ENCODE data around the gene PLD1.

PLD1 gene

GRCh38 chr3:171790898-171791691 is 19.2 kb downstream of the PLD1 start:
- DNase-seq, result no peak

- DNase-seq, result no peak
These were observed 19.7 kb downstream of the PLD1 start for GRCh38 chr3:171790574-171790897.

- DNase-seq, result no peak
These were observed 20.4 kb downstream of the PLD1 start for GRCh38 chr3:171789759-171790505.

DNA sequence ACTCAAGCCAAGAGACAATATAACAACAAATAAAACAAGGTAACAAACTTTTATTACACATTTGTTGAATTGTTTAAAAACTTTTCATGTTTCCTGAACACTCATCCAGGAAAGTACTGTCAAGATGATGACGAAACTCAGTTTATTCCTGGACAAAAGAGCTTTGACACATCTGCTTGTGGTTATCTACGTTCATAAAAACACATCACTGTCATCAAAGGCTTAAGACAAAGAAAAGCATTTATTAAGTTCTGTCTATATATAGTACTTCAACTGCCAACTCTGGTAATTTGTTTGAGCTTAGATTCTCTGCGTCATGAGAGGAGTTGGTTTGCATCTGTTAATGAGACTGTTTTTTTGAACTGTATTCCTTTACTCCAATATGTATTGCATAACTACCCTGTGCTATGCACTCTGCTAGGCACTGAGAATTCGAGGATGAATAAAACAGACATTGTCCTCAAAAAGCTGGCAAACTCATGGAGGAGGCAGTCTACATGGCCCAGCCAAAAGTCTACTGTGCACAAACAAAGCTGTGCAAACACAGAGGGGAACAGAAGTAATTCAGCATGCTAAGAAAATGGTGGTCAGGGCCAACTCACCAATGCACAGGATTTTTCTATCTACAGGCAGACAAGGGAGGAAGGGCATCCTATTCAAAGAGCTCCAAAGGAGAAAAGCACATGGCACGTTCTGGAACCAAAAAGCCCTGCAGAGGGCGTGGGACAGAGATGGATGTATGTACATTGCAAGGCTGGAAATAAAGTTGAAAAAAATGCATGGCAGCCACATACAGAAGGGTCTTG is 21.5 kb downstream of the PLD1 start:
- no peak for DNase-seq

DNA sequence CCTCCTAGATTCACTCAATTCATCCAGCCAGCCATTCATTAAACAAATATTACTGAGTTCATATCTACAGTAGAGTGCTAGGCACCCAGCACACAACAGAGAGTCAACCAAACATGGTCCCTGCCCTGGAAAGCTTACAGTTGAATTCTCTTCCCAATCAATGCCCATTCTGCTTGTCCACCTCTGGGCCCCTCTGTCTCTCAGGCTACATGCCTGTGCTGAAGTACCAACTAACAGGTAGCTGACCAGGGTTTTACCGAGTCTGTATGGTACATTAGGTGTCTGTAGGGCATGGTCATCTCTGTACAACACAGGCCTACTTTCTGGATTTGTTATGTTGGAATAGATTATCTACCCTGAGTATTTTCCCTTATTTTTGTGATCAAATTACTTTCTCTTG is 23.3 kb downstream of the PLD1 start:
- DNase-seq, result no peak

GRCh38 chr3:171784937-171785336 is 25.3 kb downstream of the PLD1 start:
- no peak for DNase-seq

DNA sequence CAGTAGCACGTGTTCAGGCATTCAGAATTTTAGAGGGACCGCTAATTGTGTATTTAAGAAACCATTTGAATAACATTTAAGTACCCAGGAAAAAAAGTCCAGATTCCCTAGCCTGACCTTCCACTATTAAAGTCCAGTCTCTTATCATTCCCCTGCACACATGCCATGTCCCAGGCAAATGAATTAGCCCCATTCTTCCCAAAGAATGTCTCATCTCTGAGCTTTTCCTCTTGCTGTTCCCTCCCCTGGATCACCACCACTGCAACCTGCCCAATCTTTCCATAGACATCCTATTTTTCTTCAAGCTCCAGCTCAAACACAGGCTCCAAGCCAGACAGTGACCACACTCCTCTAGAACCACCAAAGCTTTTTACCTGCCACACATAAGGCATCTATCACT is 25.9 kb downstream of the PLD1 start:
- no peak for DNase-seq

GRCh38 chr3:171783626-171784025 is 26.7 kb downstream of the PLD1 start:
- DNase-seq, result no peak

DNA sequence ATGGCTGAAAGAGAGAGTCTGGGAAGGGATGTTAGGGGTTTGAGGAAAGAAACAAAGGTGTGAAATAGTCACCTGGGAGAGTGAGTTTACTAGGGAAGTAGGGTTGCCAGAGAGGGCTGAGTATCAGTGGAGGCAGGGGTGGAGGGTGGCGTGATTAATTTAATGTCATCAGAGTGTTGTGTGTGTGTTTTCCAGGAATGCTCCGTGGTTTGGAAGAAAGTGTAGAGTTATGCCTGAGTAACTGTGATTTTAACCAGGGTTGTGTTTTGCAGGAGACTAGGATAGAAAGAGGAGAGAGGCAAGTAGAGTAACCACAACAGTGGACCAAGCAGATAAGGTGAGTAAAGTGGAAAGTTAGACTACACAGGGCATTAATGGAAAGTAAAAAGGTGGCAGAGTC is 27.2 kb downstream of the PLD1 start:
- no peak for DNase-seq

DNA sequence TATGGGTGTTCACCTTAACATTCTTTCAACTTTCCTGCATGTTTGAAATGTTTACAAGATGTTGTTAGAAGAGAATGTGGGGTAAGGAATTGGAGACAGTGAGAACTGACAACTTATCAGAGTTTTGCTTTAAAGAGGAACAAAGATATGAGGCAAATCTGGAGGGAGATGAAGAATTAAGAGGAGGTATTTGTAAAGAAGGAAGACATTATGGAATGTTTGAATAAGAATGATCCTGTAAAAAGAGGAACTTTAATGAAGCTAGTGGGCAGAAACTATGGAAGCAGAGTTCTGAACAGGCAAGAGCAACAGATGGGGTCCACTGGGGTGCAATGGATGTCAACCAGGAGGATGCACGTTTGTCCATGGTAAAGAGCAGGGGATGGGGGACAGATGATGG is 27.7 kb downstream of the PLD1 start:
- no peak for DNase-seq

DNA sequence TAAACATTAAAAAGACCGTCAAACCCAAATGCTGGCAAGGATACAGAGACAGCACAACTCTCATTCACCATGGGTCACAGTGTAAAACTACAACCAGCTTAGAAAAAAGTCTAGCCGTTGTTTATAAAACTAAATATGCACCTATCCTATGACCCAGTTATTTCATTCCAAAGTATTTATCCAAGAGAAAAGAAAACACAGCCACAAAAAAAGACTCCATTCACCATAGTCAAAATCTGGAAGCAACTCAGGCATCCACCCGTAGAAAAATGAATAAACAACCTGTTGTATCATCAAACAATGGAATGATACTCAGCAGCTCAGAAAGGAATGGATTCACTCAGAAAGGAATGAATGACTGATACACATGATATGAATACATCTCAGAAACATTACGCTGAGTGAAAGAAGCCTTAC is 28.6 kb downstream of the PLD1 start:
- no peak for DNase-seq

DNA sequence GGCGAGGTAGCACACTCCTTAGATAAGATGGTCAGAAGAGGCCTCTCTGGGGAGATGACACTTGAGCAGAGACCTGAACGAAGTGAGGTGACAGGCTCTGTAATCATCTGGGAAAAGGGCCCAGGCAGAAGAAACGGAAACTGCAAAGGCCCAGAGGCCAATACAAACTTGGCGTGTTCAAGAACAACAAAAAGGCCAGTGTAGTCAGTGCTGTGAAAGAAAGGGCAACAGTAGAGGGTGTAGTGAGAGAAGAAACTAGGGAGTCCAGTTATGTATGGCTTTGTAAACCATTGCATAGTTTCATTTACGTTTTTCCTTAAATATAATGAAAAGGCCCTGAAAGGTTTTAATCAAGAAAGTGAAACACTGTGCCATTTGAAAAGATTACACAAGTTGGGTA is 31.8 kb downstream of the PLD1 start:
- DNase-seq, result no peak

- no peak for DNase-seq
These were observed 32.7 kb downstream of the PLD1 start for GRCh38 chr3:171777596-171777995.

GRCh38 chr3:171776839-171777583 is 33.3 kb downstream of the PLD1 start:
- no peak for DNase-seq

GRCh38 chr3:171776411-171776810 is 33.9 kb downstream of the PLD1 start:
- DNase-seq, result no peak

GRCh38 chr3:171775943-171776342 is 34.3 kb downstream of the PLD1 start:
- no peak for DNase-seq

GRCh38 chr3:171774521-171774920 is 35.8 kb downstream of the PLD1 start:
- no peak for DNase-seq

DNA sequence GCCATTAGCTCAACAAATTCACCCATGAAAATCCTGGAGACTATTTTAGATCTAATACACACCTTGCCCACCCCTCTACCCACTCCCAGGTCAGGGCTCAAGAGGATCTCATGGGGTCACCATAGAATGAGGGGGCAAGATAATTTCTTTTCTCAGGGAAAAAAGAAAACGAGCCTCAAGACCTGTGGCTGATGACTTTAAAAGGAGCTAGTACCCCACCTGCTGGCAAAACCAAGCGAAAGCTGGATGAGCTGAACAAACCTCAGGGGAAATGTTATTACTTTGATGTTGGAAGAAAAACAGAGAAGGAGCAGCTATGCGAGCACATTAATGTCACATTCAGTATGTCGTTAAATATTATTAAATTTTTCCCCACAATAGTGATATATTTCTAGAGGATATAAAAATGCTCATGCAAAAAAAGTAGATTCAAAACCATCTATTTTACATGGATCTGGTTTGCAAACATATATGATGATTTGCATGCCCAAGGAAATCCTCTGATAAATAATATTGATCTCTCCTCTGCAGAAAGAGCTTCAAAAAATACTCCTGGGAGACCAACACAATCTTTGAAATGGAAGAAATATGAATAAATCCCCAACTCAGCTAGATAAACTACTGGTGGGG is 37.7 kb downstream of the PLD1 start:
- DNase-seq, result peak; percentile 49

- DNase-seq, result no peak
These were observed 39.3 kb downstream of the PLD1 start for GRCh38 chr3:171770689-171771620.

- DNase-seq, result no peak
These were observed 40.8 kb downstream of the PLD1 start for GRCh38 chr3:171769461-171769860.

GRCh38 chr3:171768986-171769385 is 41.3 kb downstream of the PLD1 start:
- no peak for DNase-seq
